GM19023 (cell line): ENCODE measurements around the gene NCAM2.
"Not testable (repeated sequence)": the region's sequence is repeated elsewhere in the genome, so short reads cannot be mapped to it uniquely, and the experiment has no call there.

Experiments used
- ATAC-seq: cut with Tn5 transposase; IDR thresholded peaks from one replicate; pipeline ENCODE4 v1.9.1; 2021; ENCODE audit warnings: mild to moderate bottlenecking, moderate library complexity; ENCODE audit not compliant: unreplicated experiment

NCAM2 gene

DNA sequence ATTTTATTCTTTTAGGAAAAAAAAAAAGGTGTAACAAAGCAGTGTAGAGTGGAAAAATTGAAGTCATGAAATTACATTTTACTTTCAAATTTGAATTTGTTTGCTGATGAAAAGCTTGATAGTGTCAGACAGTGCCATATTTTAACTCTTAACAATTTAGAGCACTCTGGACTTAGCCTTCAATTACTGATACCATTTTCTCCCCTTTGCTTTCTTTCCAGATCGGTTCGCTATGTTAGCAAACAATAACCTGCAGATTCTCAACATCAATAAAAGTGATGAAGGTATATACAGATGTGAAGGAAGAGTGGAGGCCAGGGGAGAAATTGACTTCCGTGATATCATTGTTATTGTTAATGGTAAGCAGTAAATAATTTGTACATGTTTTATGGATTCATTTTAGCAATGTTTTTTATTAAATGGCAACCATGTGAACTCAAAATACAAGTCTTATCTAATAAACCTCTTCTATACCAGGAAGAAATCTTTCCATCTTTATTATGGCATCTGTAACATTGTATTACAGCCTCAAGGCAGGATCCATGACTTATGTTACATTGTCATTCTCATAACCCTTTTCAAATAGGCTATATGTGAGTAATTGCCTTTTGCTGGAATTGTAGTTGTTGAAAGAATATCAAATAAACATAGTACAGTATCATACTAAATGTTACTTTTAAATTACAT is 293.8 kb downstream of the NCAM2 start:
- ATAC-seq = no peak

DNA sequence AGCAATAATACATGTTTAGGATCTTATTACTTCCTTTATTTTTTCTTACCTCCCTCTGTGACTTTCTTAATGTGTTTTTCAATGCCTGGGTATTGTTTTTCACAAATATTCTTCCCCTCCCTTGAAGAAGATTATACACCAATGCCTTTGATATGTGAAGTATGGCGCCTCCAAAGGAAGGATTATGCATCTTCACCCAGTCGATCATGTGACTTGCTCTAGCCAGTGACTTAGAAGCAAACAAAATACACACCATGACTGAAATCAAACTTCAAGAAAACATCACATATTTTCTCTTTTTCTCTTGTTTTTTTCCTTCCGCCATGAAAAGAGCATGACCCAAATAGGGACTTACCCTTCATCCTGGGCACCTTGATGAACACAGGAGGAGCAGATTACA is 297.1 kb downstream of the NCAM2 start:
- ATAC-seq = no peak

DNA sequence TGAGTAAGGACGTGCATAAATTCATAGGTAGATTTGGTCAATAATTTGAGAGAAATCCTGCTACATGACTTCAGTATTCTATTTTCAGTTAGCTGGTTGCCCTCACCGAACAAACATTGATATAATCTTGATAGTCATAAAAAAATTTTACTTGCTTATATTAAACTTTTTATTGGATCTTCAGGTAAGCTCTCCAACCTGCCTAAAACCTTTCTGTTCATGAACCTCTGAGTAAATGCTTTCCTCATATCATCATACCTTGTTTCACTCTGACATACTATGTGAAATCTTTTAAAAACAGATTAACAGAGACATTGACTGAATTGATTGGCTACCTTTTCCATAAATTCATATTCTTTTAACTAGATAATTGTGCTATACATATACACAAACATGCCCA is 299.0 kb downstream of the NCAM2 start:
- ATAC-seq = no peak

DNA sequence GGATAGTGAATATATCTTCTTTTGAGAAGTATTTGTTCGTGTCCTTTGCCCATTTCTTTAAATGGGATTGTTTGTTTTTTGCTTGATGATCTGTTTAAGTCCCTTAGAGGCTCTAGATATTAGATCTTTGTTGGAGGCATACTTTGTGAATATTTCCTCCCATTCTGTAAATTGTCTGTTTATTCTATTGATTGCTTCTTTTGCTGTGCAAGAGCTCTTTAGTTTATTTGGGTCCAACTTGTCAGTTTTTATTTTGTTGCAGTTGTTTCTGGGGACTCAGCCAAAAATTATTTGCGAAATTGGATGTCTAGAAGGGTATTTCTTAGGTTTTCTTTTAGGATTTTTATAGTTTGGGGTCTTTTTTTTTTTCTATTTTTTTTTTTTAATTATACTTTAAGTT is 302.8 kb downstream of the NCAM2 start:
- ATAC-seq = no peak

DNA sequence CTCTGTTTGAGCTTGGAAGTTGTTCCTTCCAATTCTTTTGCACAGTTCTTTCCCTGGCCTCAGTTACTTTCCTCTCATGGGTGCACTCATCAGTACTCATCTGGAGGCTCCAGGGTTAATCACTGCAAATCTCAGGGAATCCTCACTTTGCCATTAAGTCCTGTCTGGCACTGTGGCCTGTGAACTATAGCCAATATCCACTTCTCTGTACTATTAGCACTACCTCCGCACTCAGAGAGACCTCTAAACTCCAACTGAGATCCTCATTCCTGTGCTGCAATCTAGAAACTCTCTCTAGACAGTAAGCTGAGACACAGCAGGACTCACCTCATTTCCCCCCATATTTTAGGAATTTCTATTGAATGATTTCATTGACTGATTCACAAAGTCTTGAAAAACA is 311.3 kb downstream of the NCAM2 start:
- ATAC-seq = no peak

DNA sequence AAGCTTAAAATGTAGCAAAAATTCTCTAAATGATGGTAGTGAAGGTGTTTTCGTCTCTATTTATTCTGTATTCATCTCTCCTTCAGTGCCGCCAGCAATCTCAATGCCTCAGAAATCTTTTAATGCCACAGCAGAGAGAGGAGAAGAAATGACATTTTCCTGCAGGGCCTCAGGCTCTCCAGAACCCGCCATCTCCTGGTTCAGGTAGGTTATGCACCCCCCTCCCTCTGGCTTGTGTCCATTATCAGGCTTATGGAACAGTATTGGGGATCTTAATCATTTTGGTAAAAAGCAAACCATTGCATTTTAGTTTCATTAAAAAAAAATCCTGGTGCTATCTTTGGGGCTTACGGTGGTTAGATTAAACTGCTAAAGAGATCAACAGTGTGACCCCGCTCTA is 326.1 kb downstream of the NCAM2 start:
- no peak for ATAC-seq

DNA sequence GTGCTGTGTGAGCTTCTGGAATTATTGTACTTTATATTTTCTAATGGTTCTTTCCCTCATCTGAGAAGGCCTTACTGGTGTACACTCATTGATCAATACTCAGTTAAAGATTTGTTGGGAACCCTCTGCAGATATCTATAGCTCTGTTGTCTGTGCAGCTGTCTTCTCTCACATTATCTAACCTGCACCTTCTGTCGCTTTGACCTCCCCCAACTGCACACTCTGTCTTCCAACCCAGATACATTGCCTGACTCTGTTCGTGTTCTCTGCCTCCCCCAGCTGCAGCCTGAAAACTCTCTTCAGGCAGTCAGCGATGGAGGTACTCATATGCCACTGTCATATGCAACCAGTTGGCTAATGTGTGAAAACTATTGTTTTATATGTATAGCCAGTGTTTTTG is 334.3 kb downstream of the NCAM2 start:
- no peak for ATAC-seq

DNA sequence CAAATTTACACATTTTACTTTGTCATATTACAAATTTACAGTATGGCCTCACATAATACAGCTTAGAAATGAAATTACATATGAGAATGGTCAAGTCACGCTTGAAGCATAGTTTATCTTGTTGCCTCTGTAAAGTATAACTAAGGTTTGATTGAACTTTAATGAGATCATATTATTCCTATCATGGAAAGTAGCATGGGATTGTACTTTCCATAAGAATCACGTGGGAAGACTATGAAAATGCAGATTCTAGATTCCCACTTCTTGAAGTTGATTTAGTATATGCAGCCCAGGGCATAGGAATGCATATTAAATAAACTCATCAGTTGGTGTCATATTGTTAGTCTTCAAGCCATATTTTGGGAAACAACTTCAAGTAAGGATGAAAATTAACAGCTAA is 342.8 kb downstream of the NCAM2 start:
- no peak for ATAC-seq

DNA sequence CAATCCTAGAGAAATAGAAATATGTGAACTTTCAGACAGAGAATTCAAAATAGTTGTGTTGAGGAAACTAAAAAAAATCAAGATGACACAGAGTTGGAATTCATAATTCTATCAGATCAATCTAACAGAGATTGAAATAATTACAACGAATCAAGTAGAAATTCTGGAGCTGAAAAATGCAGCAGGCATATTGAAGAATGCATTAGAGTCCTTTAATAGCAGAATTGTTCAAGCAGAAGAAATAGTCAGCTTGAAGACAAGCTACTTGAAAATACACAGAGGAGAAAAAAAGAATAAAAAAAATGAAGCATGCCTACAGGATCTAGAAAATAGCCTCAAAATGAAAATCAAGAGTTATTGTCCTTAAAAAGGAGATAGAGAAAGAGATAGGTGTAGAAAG is 347.1 kb downstream of the NCAM2 start:
- ATAC-seq = no peak

DNA sequence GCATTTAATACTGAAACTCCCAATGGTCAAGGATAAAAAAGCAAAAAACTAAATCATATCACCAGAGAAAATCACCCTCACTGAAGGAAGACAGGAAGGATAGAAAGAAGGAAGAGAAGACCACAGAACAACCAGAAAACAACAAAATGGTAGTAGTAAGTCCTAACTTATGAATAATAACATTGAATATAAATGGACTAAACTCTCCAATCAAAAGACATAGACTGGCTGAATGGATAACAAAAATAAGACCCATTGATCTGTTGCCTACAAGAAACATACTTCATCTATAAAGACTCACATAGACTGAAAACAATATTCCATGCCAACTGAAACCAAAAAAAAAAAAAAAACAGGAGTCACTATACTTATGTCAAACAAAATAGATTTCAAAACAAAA is 347.7 kb downstream of the NCAM2 start:
- no peak for ATAC-seq

DNA sequence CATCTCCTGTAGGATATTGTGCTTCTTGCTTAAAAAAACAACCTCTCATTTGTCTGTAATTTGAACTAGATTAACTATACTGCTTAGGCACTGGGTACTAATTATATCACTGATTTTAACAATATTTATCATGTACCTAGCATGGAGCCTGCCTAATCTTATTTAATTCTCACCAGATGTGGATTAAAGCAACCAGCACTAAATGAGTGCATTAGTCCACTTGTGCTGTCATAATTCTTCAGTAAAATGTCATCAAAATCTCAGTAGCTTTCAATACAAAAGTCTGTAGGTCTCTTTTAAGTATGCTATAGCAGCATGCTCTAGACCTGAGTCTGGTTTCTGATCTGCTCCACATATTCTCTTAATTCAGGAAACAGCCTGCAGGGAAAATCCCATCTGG is 368.1 kb downstream of the NCAM2 start:
- ATAC-seq = no peak

DNA sequence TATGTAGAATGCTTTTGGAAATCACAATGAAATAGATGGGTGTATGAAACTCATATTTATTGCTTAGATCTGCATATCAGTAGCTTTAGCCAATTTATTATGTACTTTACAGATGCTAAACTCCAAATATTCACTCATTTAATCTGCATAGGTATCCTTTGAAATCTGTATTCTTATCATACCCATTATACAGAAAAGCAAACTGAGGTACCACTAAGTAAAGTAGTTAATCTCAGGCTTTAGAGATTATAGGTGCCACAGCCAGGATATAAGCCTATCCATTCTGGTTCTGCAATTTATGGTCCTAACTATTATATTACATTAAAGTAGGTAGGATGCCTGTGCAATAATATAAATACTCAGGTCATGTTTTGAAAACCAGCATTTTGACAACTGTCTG is 369.4 kb downstream of the NCAM2 start:
- ATAC-seq = no peak

DNA sequence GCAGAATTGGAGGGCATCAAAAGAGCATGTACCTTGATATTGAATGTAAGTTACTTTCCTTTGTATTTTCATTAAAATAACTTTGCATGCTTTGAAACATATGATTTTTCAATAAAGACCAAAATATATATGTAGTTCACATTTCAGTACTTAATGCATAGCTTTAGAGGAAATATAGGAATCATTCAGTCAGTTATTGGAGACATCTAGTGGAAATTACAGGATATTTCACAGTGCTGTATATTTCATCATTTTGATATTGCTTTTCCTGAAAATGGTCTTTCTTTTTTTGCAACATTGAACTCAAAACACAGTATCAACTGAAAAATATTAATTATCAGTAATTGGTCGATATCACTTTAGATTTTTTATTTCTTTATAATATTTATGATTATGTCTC is 375.8 kb downstream of the NCAM2 start:
- ATAC-seq = no peak

DNA sequence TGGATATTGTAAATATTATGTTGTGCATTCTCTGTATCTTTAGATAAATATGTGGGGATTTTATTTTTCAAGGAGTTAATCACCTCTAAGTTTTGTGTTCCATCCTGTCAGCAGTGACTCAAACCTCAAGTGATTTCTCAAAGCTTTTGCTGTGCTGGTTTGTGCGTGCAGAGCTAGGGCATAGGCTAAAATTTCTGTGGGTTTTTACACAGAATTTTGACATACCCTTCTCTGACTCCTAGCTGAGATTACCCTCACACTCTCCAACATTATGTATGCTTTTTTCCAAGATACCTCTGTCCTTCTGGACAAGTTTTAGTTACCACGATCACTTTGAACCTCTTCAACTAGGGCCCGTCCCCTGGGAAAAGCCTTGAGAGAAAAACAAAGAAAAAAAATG is 384.9 kb downstream of the NCAM2 start:
- no peak for ATAC-seq

DNA sequence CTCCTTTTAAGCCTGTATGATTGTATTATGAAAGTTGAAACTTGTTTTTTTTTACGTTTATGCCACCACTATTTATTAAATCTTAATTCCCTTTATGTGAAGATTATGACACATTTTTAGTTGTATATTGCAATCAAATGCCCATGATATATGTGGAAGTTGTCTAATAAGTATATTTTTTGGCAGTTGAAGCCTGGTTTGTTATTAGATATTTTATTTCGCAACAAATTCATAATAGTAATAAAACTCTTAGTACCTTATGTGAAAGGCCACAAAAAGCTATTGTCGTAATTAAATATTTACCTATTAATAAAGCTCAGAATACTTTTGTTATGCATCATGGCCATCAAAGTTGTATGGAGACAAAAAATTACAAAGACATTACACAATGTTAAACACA is 386.8 kb downstream of the NCAM2 start:
- no peak for ATAC-seq

DNA sequence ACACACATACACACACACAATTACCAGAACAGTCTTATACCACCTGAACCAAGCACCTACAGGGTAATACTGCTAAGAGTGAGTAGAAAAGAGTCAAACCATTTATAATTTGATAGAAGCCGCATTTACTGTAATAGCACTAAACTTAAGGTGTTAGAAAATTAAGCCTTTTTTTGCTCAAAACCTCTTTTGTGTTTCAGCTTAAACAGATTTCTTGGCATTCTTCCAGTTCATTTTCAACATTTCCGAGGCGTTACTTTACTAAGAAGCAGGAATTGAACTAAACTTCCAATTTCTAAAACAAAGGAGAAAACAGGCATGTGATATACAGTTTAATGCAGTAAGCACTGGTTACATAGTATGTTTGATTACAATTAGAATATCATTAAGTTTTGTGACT is 387.2 kb downstream of the NCAM2 start:
- no peak for ATAC-seq

DNA sequence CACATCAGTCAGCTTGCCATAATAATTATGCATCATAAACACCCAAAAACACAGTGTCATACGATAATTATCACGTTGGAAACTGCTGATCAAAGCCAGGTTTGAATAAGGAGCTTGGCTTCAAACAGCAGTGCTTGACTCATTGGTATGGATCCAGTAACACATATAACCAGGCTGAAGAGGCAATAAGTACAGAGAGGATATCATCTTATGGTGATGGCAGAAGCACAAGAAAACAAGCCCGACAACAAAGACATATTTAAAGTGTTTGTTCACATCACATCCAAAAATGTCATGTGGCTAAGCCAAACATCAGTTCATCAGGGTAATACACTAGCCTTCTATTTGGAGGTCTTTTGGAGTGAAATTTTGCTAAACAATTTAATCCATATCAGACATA is 389.7 kb downstream of the NCAM2 start:
- no peak for ATAC-seq

DNA sequence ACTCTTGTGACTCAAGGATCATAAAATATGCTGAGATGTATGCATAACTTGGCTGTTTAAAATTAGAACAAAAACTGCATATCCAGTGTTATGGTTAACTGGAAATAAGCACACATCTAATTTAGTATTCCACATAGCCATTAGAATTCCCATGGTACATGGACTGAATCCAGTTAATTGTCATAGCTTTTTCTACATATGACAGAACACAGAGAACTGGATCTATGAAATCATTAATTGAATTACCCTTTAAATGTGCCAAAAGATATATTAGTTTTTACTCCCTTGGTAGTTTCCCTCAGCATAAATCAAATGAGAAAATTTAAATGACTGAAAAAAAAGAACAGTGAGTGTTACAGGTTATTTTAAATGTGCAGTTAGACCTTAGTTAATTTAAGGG is 395.9 kb downstream of the NCAM2 start:
- ATAC-seq = no peak

DNA sequence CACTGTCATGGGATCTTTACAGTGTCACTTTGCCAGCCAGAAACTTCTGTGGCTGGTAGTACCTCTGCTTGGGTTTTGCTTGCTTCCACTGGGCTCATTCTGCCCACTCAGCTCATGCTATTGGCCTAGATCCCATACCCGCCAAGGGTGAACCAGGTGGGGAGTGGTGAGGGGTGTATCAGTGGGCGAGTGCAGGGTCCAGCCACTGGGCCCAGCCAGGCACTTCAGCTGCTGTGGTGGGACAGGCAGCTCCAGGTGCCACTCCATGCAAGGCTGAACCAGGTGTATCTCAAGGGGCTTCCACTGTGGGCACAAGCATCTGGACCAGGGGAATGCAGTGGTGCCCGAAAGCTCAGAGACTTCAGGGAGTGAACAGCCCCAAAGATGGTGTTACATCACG is 398.2 kb downstream of the NCAM2 start:
- no peak for ATAC-seq

DNA sequence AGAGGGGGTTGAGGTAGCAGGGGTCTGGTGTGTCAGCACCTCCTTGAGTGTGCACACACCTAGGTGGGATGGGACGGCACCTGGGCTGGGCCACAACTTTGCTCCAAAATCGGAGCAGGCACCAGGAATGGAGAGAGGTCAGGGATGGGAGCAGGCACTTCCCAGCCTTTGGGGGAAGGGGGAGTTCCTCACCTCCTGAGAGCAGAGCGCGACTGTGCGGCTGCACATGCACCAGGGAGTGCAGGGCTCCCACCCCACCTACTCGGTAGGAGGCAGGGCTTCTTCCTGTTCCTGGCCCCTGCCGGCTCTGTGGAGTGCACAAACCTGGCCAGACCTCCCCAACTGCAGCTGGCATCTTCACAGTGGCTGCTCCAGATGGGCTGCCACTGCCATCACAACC is 399.3 kb downstream of the NCAM2 start:
- no peak for ATAC-seq

DNA sequence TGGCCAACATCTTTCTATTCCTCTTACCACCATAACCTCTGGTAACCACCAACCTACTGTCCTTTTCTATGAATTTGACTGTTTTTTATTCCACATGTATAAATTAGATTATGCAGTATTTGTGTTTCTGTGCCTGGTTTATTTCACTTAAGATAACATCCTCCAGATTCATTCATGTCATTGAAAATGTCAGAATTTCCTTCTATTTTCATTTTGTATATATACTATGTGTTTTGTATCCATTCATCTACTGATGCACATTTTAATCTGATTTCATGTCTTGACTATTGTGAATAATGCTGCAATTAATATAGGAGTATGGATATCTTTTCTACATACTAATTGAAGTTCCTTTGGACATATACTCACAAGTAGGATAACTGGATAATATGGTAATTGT is 403.2 kb downstream of the NCAM2 start:
- ATAC-seq = no peak

DNA sequence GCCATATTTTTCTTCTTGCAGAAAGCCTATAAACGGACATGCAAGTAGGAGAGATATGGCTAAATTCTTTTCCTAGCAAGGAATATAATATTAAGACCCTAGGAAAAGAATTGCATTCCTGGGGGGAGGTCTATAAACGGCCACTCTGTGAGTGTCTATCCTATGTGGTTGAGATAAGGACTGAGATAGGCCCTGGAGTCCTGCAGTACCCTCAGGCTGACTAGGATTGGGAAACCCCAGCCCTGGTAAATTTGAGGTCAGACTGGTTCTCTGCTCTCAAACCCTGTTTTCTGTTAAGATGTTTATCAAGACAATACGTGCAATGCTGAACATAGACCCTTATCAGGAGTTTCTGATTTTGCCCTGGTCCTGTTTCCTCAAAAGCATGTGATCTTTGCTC is 404.0 kb downstream of the NCAM2 start:
- ATAC-seq = not testable (repeated sequence)

DNA sequence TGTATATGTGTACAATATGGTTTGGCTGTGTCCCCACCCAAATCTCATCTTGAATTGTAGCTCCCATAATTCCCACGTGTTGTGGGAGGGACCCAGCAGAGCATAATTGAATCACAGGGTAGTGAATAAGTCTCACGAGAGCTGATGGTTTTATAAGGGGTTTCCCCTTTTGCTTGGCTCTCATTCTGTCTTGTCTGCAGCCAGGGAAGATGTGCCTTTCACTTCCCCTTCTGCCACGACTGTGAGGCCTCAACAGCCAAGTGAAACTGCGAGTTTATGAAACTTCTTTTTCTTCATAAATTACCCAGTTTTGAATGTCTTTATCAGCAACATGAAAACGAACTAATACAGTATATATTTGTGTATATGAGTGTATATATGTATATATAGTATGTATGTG is 406.1 kb downstream of the NCAM2 start:
- ATAC-seq = not testable (repeated sequence)

DNA sequence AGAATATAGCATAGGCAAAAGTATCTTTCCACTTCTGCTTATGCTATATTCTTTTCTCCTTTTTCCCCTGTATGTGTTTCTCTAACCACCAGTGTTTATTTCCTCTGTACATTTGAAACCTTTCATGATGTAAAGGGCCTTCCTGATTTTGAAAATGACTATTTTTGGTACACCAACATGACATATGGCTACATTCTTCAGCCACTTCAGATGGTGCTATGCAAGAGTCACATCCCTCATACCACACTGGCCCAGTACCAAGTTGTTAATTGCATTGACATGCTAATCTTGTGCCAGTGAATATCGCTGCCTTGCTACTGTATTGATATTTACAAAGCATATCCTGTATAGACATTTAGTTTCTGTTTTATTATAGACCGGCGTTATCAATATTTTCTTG is 408.7 kb downstream of the NCAM2 start:
- no peak for ATAC-seq
